Endodermal cell (in vitro differentiated cells): ENCODE results near the gene ARIH2. TPM values are rescaled to one million over a fixed set of nuclear protein-coding genes. Genes with fewer than 3 reads are reported as not detected.

Source experiments
- DNase-seq: peaks from one replicate; pipeline ENCODE4 v3.0.0-alpha.2; 2017
- H3K27ac ChIP-seq: 2 replicates; pipeline ENCODE4 v1.5.1; 2013; ENCODE audit warnings: mild to moderate bottlenecking, low read depth, low read length, moderate library complexity
- H3K27me3 ChIP-seq: 2 replicates; pipeline ENCODE4 v1.6.1; 2013; ENCODE audit warnings: mild to moderate bottlenecking, low read length, moderate library complexity; ENCODE audit not compliant: insufficient read depth, control insufficient read depth, poor library complexity, severe bottlenecking
- H3K36me3 ChIP-seq: 2 replicates; pipeline ENCODE4 v1.7.0; 2013; ENCODE audit warnings: mild to moderate bottlenecking, low read length, moderate library complexity; ENCODE audit not compliant: control insufficient read depth, insufficient read depth
- H3K4me1 ChIP-seq: one replicate; pipeline ENCODE4 v1.7.0; 2013; ENCODE audit warnings: low read length; ENCODE audit not compliant: control insufficient read depth, insufficient read depth
- H3K4me3 ChIP-seq: 2 replicates; pipeline ENCODE4 v1.5.1; 2013; ENCODE audit warnings: mild to moderate bottlenecking, low read length, moderate library complexity
- H3K9ac ChIP-seq: 2 replicates; pipeline ENCODE4 v1.6.1; 2013; ENCODE audit warnings: mild to moderate bottlenecking, low read length, moderate library complexity; ENCODE audit not compliant: poor library complexity, severe bottlenecking; ENCODE audit errors: extremely low read depth
- H3K9me3 ChIP-seq: 2 replicates; pipeline ENCODE4 v1.6.1; 2013; ENCODE audit warnings: mild to moderate bottlenecking, low read length, moderate library complexity; ENCODE audit not compliant: control insufficient read depth
- H3K27ac Mint-ChIP-seq: 2 replicates; pipeline ENCODE4 v1.8.0; 2020; ENCODE audit warnings: mixed read lengths
- H3K27me3 Mint-ChIP-seq: 2 replicates; pipeline ENCODE4 v1.8.0; 2021; ENCODE audit warnings: mild to moderate bottlenecking, mixed read lengths; ENCODE audit not compliant: insufficient read depth
- H3K36me3 Mint-ChIP-seq: 2 replicates; pipeline ENCODE4 v1.8.0; 2020; ENCODE audit warnings: low read depth, mixed read lengths
- H3K4me1 Mint-ChIP-seq: 2 replicates; pipeline ENCODE4 v1.8.0; 2020; ENCODE audit warnings: mixed read lengths
- H3K4me3 Mint-ChIP-seq: 2 replicates; pipeline ENCODE4 v1.8.0; 2020; ENCODE audit warnings: mild to moderate bottlenecking, moderate library complexity, mixed read lengths
- H3K9me3 Mint-ChIP-seq: 2 replicates; pipeline ENCODE4 v1.8.0; 2020; ENCODE audit warnings: mild to moderate bottlenecking, mixed read lengths
- CTCF ChIP-seq: fragments of 200-600 bp; sonication (generic); conservative IDR thresholded peaks from 2 replicates; pipeline ENCODE4 v1.5.0; 2021; ENCODE audit warnings: antibody characterized with exemption, mild to moderate bottlenecking
- WGBS, 2 experiments: methylation state at CpG; one replicate each; pipeline versions ENCODE4 v1.1.5 to v1.1.7; 2013; ENCODE audit warnings: missing lambda C conversion rate in 2 of 2, mixed read lengths in 1 of 2; ENCODE audit not compliant: insufficient coverage in 1 of 2, insufficient read length in 1 of 2; 5-methylcytosine and 5-hydroxymethylcytosine counted together
- total RNA-seq, 2 donors: library from RNA; stranded (reverse); fragmentation: NEBNext Ultra II Directional in 1 of 2; extraction: Animal tissue kit (Norgen Biotek cat#: 25700) in 1 of 2; gene quantifications; 2 replicates in 1 of 2; 3 replicates in 1 of 2; pipeline ENCODE4 v1.2.1, GENCODE V29; 2021

The ARIH2 gene
- total RNA-seq, 2 donors from 2014 or later, result 86.6 to 113 TPM

DNA sequence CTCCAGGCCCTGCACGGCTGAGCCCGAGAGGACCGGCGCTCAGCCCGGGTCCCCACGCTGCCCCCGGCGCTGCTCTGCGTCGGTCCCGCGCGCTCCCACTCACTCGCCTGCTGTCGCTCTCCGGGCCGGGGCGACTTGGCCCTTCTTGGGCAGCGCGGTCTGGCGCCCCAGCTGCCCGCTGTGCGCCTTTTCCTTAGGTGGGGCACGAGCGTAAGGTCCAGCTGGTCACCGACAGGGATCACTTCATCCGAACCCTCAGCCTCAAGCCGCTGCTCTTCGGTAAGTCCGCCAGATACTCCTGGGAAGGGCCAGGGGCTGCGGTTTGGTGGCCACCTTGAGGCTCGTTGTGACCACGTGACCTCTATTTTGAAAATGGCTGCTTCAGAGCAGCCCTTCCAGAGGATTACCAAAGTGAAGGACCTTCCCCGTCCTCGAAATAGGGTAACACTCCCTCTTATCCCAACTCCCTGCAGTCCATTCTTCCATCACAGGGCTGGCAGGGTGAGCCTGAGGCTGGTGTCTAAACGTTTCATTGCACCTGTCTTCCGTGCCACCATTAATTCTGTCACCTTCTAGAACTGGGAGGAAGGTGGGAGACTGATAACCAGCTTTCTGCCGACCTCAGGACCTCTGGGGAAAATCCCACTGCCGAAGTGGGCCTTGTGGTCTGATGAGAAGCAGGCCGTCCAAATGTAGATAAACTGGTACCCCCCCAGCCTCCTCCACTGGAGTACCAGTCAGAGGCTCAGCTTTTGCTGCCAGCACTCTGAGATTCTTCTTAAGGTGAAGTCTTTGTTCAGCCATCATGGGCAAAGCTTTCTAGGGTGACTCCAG, 72.2 kb downstream of the ARIH2 start:
- H3K9me3 Mint-ChIP-seq, result no peaks in the 10 kb centered on the region
- peaks cover 6% of the 10 kb centered on the region for H3K36me3 Mint-ChIP-seq
- TF ChIP-seq CTCF, result no peak
- no peaks in the 10 kb centered on the region for H3K36me3 ChIP-seq
- peak; percentile 84 for DNase-seq
- WGBS, 2 experiments, result 14 to 17% methylated on average over 17 to 40 of the region's 40 CpGs
- peak overlapping the region; percentile 82 for H3K4me3 ChIP-seq
- no peaks in the 10 kb centered on the region for H3K9me3 ChIP-seq
- peak overlapping the region; percentile 16 for H3K27ac ChIP-seq
- H3K4me1 Mint-ChIP-seq, result peaks cover 12% of the 10 kb centered on the region
- H3K9ac ChIP-seq, result peak overlapping the region; percentile 41
- H3K27me3 Mint-ChIP-seq, result peaks cover 39% of the 10 kb centered on the region
- H3K4me1 ChIP-seq, result no peaks in the 10 kb centered on the region
- H3K27me3 ChIP-seq, result peaks cover 32% of the 10 kb centered on the region
- peak overlapping the region; percentile 72 for H3K4me3 Mint-ChIP-seq
- no peak overlapping the region for H3K27ac Mint-ChIP-seq

DNA sequence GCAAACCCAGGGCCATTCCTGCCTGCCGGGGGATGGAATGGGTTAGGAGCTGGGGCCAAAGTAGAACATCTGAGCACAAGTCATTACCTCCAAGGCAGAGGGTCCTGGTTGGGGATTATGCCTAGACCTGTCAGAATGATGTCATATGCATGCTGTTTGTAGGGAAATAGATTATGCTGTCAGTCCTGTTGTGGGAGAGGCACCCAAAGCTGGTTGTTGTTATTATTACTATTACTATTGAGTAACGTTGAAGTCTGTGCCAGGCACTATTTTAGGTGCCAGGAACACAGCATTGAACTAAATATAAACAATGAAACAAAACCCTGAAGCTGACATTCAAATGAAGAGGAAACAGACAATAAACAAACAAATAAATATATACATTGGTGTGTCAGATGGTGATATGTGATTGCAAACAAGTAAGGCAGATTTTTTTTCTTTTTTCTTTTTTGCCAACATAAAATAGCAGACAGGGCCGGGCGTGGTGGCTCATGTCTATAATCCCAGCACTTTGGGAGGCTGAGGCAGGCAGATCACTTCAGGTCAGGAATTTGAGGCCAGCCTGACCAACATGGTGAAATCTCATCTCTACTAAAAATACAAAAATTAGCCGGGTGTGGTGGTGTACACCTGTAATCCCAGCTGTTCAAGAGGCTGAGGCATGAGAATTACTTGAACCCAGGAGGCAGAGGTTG, 73.4 kb downstream of the ARIH2 start:
- Mint-ChIP-seq H3K36me3 (peaks cover 6% of the 10 kb centered on the region), H3K27me3 (peaks cover 43% of the 10 kb centered on the region), H3K27ac (no peak overlapping the region), H3K9me3 (no peaks in the 10 kb centered on the region), H3K4me3 (no peak overlapping the region), H3K4me1 (peaks cover 12% of the 10 kb centered on the region)
- Histone ChIP-seq H3K36me3 (no peaks in the 10 kb centered on the region), H3K4me1 (no peaks in the 10 kb centered on the region), H3K27ac (no peak overlapping the region), H3K9me3 (no peaks in the 10 kb centered on the region), H3K9ac (no peak overlapping the region), H3K4me3 (peak overlapping the region; percentile 82), H3K27me3 (peaks cover 42% of the 10 kb centered on the region)
- no peak for DNase-seq
- no peak for TF ChIP-seq CTCF
- 83 to 97% methylated on average over 2 to 5 of the region's 5 CpGs for WGBS, 2 experiments

- Histone ChIP-seq H3K27me3 (peaks cover 59% of the 10 kb centered on the region), H3K9me3 (no peaks in the 10 kb centered on the region), H3K4me3 (no peak overlapping the region), H3K4me1 (no peaks in the 10 kb centered on the region), H3K9ac (no peak overlapping the region), H3K36me3 (no peaks in the 10 kb centered on the region), H3K27ac (no peak overlapping the region)
- TF ChIP-seq CTCF, result no peak
- Mint-ChIP-seq H3K9me3 (no peaks in the 10 kb centered on the region), H3K27me3 (peaks cover 60% of the 10 kb centered on the region), H3K4me1 (peaks cover 12% of the 10 kb centered on the region), H3K4me3 (no peak overlapping the region), H3K27ac (no peak overlapping the region), H3K36me3 (peaks cover 6% of the 10 kb centered on the region)
- DNase-seq, result peak; percentile 26
Observed at GRCh38 chr3:48993834-48994233, 75.2 kb downstream of the ARIH2 start.
